GM19452 (cell line): ENCODE data around the gene PICK1.

Source experiments
- ATAC-seq: cut with Tn5 transposase; IDR thresholded peaks from one replicate; pipeline ENCODE4 v1.9.1; 2021; ENCODE audit not compliant: unreplicated experiment

PICK1 gene

DNA sequence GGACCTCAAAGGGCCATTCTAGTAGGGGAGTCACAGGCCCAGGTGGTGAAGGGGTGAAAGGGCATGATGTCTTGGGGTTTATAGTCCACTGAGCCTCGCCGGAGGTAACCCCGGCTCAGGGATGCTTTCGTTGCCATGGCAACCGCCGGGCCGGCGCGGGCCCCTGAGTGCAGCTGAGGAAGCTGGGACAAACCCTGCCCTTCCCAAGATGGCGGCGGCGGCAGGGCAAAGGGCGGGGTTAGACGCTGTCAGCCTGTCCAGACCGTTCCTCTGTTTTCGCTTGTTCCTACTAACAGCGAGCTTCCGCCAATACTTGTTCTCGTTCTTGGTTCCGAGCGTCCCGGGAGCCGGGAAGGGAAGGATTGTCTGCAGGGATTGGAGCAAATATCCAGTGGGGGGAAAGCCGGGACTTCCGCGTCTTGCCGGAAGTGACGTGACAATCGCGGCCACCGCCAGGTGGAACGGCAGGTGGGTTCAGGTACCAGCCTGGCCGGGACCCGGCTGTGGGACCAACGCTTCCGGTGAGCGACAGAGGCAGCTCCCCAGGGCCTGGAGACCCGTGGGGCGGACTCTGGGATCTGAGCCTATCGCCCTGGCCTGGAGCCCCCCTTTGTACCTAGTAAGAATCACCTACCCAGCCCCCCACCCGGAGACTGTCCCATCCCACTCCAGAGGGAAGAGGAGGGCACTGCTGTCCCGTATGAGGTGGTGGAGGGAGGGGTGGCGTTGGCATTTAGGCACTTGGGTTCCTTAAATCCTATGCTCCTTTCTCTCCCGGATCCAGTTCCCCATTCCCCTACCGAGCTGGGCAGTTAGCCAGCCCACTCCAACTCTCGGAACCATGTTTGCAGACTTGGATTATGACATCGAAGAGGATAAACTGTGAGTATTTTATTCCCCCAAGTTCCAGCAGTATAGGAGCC is at the start of gene PICK1:
Gene PICK1, plus strand, starts transcription at position 436 of the 923 bp plus-strand sequence. Its CDS starts 406 bp downstream, at position 842.
- no peak for ATAC-seq

DNA sequence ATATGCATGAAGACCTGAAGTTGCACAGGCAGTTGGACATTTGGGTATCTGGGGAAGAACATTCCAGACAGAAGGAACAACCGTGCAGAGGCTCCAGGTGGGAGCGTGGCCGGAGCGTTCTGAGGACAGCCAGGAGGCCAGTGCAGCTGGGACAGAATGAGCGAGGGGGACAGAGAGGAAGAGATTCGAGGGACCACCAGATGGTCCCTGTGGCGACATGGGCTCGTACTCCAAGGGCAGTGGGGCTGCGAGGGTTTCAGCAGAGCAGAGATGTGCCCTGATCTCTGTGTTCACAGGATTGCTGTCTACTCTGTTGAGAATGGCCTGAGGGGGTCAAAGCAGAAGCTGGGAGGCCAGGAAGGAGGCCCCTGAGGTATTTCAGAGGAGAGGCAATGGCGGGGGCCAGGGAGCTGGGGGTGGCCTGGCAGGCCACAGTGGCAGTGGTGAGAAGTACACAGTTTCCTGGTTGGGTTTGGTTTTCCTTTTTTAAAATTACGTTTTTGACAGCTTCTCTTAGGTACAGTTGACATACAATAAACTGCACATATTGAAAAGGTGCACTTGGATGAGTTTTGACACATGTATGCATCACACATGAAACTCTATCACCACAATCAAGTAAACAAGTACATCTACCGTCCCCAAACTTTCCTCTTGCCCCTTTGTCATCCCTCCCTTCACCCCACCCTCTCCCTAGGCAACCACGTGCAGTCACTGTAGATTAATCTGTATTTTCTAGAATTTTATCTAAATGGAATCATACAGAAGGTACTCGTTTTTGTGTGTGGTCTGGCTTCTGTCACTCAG is 48.0 kb upstream of the PICK1 start:
- ATAC-seq: no peak

DNA sequence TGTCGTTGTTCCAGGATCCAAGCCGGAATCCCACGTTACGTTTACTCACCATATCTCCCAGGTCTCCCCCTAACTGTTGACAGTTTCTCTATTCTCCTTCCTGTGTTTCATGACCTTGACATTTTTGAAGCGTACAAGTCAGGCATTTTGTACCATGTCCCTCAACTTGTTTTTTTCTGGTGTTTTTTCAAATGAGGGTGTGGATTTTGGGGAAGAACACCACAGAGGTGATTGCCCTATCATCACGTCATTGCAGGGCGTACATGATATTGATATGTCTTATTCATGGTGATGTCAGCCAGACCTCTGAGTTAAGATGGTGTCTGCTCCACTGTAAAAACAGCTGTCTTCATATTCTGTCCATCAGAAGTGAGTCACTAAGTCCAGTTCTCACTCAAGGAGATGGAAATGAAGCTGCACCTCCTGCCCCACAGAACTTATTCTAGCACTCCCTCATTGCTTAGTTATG is 44.6 kb upstream of the PICK1 start:
- no peak for ATAC-seq

DNA sequence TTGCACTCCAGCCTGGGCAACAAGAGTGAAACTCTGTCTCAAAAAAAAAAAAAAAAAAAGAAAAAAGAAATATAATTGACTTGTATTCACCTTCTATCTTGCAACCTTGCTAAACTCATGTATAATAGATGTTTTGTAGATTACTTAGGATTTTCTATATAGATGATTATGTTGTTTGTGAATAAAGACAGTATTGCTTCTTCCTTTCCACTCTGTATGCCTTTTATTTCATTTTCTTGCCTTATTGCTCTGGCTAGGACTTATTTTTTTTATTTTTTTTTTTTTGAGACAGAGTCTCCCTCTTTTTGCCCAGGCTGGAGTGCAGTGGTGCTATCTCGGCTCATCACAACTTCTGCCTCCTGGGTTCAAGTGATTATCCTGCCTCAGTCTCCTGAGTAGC is 43.1 kb upstream of the PICK1 start:
- ATAC-seq: no peak

DNA sequence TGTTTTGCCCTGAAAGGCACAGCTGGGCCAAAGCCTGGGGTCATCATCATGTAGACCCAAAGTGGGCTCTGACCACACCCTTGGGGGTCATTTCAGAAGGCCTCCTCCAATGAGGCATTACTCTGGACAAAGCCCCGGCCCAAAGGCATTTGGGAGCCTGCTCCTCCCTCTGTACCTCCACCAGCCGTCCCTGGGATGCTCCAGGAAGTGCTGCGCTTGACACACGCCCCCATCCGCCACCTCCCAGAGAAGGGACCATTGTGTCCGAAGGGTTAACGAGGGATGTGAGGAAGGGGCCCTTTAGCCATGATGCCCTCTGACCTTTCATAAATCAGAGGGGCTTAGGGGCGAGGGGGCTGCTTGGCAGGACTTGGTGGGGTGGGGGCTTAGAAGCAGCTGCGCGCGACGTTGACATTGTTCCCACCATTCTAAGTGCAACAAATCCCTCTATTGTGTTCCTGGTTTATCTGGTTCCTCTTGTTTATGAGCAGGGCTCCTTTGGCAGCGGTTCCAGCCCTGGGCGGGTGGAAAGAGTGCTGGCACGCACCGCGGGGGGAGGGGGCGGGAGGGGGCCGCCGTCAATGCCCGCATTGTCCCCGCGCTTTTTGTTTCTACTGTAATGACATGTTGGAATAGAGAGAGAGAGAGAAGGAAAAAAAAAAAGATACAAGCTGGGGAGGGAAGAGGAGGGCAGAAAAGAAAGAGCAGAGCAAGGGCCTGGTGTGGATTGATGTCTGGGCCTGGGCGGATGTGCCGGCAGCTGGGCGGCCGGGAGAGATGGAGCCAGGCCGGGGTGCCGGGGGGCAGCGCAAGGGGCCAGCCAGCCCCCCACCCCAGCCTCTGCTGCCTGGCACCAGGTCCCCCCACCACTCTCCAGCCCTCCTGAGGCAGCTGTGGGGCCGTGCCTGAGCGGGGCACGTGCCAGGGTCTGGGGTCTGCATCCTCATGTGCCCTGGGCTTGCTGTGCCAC is 40.7 kb upstream of the PICK1 start:
- no peak for ATAC-seq

DNA sequence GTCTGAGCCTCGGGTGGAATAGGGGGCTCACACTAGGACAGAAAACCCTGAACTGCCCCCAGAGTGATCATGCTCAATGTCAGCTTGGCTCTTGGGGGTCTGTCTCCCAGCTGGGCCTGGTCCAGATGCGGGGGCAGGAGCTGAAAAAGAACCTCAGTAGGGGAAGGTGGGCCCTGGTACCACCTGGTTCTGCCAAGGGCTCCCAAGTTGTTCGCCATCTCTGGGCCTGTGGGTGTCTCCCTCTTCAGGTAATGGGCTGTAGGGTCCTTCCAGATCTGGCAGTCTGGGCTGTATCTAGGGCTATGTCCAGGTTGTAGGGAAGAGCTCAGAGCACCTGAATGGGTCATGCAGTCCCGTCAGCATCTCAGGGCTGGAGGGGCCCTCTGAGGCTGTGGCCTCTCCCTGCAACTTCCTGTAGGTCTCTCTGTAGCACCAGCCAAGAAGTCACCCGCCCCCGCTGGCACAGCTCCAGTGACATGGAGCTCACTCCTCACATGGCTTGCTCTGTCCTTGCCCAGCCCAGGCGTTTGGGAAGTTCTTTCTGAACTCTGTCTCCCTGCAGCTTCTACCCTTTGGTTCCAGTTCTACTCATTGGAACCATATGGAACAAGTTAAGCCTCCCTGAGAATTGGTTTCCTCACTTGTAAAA is 39.8 kb upstream of the PICK1 start:
- ATAC-seq: no peak

DNA sequence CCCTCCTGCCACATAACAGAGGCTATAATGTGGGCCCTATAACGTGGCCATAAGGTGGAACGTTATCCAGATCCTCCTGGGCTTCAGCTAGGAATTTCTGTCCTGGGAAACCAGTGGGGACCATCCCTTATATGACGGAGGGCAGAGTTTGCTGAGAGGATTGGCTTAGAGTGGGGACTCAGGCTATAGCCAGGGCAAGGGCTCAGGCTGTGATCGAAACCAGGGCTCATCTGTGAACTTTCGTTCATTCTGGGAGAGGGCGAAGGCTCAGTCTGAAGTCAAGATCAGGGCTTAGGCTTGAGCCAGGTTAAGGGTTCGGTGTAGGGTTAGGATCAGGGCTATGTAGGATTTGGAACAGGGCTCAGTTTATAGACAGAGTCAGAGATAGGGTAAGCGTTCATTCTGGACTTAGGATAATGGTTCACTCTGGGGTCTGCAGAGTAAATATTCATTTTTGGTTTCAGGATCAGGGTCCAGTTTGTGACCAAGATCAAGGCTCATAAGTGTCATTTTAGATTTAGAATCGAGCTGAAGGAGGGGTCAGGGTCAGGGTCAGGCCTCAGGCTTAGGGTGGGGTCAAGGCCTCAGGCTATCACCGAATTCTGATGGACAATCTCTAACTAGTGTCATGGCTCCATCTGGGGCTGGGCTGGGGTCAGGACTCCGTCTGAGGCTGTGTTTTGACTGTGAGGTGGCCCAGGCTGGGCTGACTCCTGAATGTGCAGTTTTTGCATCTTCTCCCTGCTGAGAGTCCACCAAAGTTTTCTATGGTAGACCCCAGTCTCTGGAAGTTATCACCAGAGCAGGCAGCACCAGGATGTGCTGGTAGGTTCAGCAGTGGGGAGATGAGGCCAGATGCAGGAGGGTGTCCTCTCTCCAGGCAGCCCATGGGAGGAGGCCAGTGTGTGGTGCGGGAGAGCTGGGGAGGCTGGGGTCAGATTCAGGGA is 39.0 kb upstream of the PICK1 start:
- no peak for ATAC-seq

GRCh38 chr22:38018938-38019827 is 38.0 kb upstream of the PICK1 start:
- ATAC-seq: no peak

- no peak for ATAC-seq
These were observed 36.0 kb upstream of the PICK1 start for GRCh38 chr22:38021206-38021605.

- ATAC-seq: no peak
These were observed 34.2 kb upstream of the PICK1 start for GRCh38 chr22:38023045-38023444.

GRCh38 chr22:38025514-38025913 is 31.7 kb upstream of the PICK1 start:
- no peak for ATAC-seq

DNA sequence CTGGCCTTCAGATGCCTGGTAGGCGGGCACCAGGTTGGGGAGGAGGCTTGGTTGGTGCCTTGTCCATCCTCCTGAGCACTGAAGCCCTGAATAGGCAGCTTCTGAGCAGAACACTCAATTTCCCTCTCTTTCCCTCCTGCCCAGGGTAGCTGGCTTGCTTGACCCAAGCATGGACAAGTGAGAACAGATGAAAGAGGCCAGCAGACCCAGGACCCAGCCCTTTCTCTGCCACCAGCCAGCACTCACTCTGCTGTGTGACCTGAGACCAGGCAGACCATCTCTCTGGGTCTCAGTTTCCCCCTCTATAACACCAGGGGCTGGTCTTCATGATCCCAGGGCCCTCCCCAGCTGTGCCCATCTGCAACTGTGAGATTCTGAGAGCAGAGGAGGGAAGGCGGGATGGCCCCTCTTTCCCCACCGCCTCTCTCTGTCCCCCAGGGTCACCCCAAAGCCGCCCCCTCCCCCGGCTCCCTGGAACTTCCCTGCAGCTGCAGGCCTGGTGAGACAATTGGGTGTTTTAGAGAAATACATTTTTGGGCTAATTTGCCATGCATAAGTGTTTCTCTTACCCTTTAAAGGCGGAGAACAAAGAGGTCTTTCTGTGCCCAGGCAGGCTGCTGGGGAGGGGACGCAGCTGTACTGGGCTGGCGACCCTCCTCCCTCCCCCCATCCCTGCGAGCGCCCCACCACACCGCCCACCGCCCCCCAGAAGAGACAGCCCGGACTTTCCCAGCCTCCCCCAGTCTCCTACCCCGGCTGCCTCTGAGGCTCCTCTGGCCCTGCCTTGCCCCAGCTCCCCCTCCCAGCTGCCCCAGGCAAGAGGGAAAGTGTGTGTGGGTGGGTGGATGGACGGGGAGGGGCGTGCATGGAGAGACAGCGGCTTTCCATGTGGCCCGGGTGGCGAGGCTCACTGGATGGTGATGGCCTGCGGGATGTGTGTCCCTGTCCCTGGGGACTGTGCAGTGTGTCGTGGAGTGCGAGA is 30.8 kb upstream of the PICK1 start:
- no peak for ATAC-seq

- ATAC-seq: no peak
These were observed 29.7 kb upstream of the PICK1 start for GRCh38 chr22:38027487-38027886.

DNA sequence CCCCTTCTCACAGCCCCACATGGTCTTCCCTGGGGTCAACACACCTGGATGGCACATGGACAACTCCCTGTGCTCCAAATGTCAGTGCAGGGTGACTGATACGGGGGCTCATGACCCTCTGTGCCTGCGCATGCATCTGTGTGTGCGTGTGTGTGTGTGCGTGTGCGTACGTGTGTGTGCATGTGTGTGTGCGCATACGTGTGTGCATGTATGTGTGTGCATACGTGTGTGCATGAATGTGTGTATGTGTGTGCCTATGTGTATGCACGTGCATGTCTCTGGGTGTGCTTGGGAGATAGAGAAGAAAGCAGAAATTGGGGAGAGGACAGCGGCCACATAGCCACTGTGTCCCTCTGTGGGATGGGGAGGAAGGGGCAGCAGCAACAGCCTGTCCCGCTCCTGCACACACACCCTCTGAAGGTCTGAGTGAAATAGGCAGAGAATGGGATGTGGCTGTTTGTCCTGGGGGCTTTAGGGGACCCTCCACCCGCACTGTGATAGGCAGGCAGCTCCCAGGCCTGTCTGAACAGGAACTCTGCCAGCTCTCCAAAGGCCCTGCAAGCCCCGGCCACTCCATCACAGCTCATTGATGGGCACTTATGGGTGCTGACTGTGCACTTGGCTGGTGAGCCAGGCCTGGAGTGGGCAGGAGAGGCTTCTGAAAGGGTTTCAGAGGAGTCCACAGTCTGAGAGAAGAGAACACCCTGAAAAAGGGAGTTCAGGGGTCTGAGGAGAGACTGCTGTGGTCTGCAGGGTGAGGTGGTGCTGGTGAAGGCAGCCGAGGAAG is 28.7 kb upstream of the PICK1 start:
- no peak for ATAC-seq

DNA sequence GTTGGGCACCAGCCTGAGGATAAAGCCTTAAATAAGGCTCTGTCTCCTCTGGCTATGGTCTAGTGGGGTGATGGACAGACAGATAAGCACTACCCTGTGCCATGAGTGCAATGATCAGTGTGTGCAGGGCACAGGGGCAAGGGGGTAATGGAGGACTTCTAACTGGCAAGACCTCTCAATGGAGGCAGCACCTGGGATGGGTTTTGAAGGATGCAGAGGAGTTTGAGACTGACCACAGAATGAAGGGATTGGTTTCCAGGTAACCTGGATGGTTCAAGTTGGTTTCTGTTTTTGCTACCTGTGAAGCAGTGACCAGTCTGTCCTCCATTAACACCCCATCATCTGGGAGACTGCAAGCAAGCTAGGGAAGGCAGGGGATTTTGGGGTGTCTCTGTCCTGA is 27.8 kb upstream of the PICK1 start:
- ATAC-seq: no peak

DNA sequence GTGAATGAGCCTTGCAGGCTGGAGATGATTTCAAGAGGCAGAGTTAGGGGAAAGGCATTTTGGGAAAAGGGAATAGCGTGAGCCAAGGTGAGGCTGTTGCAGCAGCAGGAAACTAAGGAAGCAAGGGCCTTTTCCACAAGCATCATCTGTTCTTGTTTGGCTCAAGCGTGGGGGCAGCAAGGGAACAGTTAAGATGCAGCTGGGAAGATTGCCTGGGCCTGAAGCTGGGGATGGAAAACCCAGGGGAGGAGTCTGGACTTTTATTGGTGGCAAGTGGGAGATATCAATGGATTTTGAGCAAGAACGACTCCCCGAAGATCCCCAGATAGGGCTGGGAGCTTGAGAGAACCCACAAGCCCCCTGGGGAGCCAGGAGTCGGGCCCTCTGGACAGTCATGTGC is 27.3 kb upstream of the PICK1 start:
- ATAC-seq: no peak
